HT-29 (cell line): ENCODE results near the gene GSTM1. TPM values are rescaled to one million over a fixed set of nuclear protein-coding genes. Genes with fewer than 3 reads are reported as not detected.
"Not testable (repeated sequence)": the region's sequence is repeated elsewhere in the genome, so short reads cannot be mapped to it uniquely, and the experiment has no call there.

Experiments used
- DNase-seq: peaks from one replicate; pipeline ENCODE4 v3.0.0-alpha.2; 2015; ENCODE audit warnings: low spot score
- total RNA-seq: library from RNA; depleted of rRNA; stranded (reverse); fragments of >200 nt; shearing (Covaris generic); gene quantifications from 2 replicates; pipeline ENCODE4 v1.2.3, GENCODE V29; 2014

Gene GSTM1
- total RNA-seq, 1 experiment from 2014 or later, result not detected

DNA sequence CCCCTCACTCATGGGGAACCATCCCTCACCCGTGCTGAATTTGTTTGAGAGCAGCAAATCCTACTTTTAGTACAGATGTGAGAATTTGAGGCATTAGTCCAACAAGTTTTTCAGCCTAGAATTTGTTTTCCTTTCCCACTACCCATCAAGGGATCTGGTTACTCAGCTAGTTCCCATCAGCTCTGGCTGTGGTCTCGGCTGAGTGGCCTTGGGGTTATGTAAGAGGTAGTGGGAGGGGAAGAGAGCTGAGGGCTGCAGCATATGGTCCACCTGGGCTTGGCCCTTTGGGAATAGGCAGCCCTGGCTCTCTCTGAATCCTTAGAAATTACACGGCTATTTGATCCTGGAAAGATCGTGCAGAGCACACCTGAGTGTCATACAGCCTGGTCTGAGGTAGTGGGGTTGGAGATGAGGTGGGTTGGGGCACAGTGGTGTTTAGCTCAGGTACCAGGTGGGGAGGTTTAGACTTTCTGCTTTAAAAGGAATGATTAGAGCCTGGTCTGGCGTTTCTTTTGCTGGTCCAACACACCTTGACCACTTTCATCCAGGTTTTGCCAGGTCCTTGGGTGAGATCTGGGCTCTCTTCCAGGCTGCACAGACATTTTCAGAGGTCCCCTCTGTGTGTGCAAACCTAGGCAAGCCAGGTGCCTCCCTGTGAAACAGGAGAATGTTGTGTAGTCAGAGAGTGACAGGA is 27.5 kb upstream of the GSTM1 start:
- no peak for DNase-seq

DNA sequence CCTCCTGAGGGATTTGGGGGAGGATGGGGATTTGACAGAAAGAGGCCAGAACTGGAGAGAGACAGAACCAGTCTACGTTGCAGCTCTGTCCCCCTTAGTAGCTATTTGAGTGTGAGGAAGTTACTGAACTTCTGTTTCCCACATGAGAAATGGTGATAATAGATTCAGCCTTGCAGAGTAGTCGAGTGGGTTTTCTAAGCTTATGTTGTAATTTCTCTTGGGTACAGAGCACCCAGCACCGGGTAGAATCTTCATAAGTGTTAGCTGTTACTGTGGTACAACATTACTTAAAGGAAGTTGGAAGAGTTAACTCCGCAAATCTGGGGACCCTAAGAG is 27.0 kb upstream of the GSTM1 start:
- not testable (repeated sequence) for DNase-seq

DNA sequence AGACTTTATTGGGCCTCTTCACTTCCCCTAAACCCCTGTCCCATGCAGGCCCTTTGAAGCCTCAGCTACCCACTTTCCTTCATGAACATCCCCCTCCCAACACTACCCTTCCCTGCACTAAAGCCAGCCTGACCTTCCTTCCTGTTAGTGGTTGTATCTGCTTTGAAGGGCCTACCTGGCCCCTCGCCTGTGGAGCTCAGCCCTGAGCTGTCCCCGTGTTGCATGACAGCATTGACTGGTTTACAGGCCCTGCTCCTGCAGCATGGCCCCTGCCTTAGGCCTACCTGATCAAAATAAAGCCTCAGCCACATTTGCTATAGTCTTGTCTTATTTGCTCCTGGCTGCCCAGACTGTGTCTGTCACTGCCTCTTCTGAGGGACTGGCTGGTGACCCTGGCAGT is 26.2 kb upstream of the GSTM1 start:
- no peak for DNase-seq

DNA sequence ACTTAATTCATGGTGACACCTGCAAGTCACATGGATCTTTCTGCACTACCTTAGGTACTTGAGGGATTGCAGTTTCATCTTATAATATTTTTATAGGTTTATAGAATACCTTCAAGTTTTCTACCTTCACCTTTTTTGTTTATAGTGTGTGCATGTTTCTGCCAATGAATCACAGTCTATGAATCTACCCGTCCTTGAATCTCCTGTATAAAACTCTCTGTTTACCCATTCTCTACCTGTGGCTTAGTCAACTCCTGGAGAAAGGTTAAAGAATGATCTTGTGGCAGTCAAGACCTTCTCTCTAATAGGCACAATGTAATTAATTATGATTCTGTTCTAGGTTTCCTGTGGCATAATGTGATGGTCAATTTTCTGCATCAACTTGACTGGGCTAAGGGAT is 22.9 kb upstream of the GSTM1 start:
- DNase-seq, result no peak

DNA sequence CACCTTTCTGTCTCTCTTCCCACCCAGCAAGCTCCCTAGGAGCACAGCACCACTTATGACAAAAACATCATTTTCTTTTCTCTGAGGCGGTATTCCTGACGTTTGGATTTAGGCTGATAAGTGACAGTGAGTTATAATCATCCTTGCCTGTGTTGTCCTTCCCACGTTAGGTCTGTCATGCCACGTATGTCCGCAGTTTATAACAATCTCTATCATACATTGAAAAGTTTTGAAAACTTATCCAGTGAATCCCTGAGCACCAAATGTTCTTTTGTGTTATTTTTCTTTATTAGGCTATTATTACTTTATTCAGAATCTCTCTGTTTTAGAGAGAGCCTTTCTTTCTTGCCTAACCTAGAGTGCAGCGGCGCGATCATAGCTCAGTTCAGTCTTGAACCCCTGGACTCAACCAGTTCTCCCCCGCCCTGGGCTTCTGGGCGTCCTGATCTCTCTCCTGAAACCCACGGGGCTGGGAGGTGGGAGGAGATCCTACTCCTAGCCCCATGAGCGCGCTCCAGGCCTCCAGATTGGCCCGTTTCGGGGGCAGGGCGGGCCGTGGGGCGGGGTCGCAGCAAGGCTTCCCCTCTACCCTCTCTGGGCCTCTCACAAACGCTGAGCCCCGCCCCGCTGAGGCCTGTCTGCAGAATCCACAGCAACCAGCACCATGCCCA is 20.0 kb upstream of the GSTM1 start, which contains the start of gene GSTM2:
Gene GSTM2, plus strand, starts transcription at position 606 of the 671 bp plus-strand sequence. Its CDS starts 59 bp downstream, at position 665.
- DNase-seq, result no peak

DNA sequence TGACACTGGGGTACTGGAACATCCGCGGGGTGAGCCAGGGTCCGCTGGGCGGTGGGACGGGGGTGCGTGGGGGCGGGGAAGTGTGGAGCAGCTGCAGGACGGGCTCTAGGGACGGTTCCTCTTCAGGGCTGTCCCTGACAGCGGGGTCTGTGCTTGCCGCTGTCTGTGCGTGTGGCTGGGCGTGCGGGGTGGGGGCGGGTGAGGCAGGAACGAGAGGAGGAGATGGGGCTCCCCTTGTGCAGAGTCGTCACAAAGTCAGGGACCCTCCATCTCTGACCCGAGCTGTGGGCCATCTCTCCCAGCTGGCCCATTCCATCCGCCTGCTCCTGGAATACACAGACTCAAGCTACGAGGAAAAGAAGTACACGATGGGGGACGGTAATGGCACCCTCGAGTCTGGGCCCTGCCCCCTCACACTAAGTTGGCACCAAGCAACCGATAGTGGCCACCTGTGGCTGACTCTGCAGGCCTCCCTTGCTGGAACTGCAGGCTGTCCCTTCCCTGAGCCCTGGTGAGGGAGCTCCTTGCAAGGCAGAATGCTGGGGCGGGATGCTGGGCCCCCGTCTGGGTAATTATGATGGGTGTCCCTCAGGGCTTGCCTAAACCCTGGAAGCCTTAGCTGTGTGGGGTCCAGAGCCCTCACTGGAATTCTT is 19.4 kb upstream of the GSTM1 start:
- no peak for DNase-seq

DNA sequence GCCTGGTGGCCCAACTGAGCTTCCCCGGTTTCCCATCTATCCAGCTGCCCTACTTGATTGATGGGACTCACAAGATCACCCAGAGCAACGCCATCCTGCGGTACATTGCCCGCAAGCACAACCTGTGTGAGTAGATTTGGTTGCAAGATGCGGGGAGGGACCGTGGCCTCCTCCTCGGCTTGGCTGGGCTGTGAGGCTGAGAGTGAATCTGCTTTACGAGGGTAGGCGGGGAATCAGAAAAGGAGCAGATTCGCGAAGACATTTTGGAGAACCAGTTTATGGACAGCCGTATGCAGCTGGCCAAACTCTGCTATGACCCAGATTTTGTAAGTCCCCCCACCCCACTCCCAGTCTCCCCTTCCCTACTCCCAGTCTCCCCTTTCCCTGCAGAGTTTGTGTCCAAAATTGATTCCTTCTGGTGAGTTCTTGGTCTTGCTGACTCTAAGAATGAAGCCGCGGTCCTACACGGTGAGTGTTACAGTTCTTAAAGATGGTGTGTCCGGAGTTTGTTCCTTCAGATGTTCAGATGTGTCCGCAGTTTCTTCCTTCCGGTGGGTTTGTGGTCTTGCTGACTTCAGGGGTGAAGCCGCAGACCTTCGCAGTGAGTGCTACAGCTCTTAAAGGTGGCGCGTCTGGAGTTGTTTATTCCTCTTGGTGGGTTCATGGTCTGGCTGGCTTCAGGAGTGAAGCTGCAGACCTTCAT is 18.2 kb upstream of the GSTM1 start:
- DNase-seq, result no peak

DNA sequence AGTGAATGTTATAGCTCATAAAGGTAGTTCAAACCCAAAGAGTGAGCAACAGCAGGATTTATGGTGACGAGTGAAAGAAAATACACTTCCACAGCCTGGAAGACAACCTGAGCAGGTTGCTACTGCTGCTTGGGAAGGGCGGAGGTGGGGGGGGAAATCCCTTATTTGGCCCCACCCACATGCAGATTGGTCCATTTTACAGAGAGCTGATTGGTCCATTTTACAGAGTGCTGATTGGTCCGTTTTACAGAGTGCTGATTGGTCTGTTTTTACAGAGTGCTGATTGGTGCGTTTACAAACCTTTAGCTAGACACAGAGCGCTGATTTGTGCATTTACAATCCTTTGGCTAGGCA is 17.7 kb upstream of the GSTM1 start:
- DNase-seq, result not testable (repeated sequence)

DNA sequence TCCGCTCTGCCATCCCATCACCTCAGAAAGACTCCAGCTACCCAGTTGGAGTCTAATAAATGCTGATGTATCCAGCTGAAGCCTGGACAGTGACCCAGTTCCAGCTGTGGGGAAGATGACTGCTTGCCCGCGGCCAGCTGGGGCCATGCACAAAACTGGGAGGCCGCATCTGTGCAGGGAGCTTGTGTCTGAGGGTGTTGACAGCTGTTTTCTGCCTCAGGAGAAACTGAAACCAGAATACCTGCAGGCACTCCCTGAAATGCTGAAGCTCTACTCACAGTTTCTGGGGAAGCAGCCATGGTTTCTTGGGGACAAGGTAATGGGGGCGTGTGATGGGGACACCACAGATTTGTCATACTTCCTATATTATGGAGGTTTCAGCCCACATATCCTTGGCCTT is 16.6 kb upstream of the GSTM1 start:
- DNase-seq, result no peak

DNA sequence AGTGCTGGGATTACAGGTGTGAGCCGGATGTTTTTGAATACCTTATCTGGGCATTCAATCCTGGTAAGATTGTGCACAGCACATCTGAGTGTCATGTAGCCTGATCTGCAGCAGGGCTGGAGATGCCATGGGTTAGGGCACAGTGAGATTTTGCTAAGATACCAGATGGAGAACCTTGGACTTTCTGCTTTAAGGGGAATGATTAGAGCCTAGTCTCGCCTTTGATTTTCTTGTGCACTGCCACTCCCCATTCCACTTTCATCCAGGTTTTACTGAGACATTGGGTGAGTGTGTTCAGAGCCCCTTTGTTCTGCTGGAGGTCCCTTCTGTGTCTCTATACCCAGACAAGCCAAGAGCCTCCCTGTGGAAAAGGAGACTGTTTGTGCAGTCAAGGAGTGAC is 13.8 kb upstream of the GSTM1 start:
- not testable (repeated sequence) for DNase-seq

DNA sequence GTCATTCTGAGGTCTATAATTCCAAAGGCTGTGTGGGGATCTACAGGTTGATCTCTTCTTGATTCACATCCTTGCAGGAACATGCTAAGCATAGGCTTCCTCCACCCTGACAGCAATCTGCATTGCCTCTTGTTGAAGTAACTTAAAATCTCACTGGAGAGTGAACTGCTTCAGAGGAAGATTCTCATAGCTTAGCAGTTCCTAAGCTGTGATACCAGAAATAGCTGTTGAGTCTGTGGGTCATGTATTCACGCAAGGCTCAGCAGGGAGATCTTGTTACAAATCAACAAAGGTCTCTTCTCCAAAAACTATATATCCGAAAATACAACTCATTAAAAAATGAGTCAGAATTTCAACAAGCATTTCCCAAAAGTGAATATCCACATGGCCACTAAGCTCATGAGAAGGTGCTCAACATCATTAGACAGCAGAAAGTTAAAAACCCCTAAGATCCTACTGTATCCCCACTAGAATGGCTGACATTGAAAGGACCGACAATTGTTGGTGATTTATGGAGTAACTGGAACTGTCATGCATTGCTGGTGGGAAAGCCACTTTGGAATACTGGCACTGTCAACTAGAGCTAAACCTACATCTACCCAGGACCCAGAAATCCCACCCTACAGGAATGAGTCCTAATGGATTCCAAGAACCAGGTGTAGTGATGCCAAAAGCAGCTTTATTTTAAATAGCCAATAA is 10.8 kb upstream of the GSTM1 start:
- not testable (repeated sequence) for DNase-seq

DNA sequence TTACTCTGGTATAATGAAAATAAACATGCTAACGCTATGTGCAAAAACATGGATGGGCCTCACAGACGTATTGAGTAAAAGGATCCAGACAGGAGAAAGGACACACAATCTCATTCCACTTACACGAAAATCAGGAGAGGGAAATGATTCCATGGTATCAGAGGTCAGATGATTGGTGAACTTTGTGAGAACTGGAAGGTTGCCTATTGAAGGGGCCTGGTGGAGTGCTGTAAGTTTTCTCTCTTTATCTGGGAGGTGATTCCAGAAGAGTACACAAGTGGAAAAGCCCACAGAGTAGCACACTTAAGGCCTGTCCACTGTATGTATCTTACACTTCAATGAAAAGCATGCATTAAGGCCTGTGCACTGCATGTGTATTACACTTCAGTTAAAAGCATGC is 10.2 kb upstream of the GSTM1 start:
- no peak for DNase-seq

DNA sequence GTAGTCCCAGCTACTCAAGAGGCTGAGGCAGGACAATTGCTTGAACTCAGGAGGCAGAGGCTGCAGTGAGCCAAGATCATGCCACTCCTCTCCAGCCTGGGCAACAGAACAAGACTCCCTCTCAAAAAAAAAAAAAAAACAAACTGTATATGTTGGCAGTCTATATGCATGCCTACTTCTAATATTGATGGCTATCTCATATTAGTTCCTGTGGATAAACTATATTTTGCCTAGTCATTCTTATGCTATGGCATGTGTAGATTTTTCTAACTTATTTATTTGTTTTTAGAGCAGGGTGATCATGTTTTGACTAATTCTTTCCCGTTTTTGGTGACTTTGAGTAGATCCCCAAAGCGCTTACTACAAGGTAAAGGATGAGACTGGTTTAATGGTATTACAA is 9.0 kb upstream of the GSTM1 start:
- DNase-seq, result not testable (repeated sequence)

DNA sequence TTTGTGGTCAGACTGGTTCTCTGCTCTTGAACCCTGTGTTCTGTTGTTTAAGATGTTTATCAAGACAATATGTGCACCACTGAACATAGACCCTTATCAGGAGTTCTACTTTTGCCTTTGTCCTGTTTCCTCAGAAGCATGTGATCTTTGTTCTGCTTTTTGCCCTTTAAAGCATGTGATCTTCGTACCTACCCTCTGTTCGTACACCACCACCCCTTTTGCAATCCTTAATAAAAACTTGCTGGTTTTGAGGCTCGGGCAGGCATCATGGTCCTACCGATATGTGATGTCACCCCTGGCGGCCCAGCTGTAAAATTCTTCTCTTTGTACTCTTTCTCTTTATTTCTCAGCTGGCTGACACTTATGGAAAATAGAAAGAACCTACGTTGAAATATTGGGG is 2.8 kb upstream of the GSTM1 start:
- not testable (repeated sequence) for DNase-seq

DNA sequence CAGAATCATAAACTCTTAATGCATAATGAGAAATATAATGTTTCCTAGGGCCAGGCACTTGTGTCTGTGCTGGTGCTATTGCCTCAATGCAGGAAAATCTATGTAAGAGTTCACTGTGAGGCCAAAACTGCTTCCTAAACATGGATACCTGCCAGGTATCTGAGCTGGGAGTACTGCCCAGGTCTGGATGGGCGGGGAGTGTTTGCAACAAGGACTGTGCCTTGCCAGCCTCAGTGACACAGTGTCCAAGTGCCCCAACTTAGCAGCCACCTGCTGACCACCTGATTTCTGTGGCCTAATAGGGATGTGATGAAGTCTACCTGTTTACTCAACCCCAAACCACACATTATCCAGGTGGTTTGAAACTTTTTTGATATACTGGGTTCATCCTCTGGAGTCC is 2.2 kb upstream of the GSTM1 start:
- not testable (repeated sequence) for DNase-seq

DNA sequence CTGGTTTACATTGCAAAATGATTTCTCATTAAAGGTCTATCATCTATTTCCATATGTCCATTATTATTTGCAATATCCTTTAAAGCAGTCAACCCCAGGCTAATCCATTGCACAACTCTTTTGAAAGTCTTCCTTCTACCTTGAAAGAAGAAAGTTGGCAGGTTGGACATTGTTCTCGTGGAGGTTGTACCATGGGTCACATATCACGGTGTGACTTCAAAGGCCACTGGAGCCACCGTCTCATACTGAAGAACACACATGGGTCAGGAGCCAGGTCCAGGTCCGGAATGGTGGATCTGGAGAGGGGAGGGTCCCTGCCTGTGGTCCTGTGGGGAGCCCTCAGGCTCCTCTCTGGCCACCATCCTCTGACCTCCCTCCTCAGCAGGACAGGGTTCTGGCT is 1.7 kb upstream of the GSTM1 start:
- not testable (repeated sequence) for DNase-seq

DNA sequence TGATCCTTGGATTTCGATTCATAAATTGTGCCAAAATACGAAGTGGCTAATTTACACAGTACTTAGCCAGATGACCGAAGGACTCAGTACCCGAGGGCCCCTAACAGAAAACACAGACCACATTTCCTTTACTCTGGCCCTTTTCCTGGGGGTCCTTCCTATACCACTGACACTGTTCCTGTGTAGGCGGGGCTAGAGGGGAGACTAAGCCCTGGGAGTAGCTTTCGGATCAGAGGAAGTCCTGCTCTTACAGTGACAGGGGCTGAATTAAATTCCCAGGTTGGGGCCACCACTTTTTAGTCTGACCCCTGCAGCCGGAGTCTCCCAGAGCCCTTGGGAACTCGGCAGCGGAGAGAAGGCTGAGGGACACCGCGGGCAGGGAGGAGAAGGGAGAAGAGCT is 508 bp upstream of the GSTM1 start:
- not testable (repeated sequence) for DNase-seq

DNA sequence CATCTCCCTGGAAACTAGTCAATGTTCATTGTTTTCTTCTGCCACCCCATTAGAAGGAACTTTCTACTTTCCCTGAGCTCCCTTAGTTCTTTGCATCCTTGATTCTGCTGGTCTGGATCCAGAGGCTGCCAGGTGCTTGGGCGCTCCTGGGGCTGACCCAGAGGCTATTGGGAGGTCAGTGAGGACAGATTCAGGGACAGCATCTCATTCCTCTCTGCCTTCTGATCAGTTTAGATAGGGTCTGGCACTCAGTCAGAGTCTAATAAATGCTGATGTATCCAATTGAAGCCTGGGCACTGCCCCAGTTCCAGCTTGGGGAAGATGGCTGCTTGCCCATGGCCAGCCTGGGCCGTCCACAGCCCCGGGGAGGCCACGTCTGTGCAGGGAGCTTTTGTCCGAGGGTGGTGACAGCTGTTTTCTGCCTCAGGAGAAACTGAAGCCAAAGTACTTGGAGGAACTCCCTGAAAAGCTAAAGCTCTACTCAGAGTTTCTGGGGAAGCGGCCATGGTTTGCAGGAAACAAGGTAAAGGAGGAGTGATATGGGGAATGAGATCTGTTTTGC is 2.3 kb downstream of the GSTM1 start:
- DNase-seq, result no peak

DNA sequence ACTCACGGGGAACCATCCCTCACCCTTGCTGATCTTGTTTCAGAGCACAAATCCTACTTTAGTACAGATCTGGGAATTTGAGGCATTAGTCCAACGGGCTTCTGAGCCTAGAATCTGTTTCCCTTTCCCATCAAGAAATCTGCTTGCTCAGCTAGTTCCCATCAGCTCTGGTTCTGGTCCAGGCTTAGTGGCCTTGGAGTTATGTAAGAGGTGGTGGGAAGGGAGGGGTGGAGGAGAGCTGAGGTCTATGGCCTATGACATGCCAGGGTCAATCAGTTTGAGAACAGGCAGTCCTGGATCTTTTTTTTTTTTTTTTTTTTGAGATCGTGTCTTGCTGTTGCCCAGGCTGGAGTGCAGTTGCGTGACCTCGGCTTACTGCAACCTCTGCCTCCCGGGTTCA is 4.1 kb downstream of the GSTM1 start:
- DNase-seq, result no peak

DNA sequence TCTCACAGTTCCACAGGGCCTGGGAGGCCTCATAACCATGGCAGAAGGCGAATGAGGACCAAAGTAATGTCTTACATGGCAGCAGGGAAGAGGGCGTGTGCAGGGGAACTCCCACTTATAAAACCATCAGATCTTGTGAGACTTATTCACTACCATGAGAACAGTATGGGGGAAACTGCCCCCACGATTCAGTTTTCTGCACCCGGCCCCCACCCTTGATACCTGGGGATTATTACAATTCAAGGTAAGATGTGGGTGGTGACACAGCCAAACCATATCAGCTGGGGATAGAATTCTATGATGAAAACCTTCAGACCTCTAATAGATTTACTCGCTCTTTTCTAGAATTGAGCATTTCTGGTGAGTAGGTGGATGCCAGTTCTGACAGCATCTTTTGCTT is 6.8 kb downstream of the GSTM1 start:
- DNase-seq, result not testable (repeated sequence)

DNA sequence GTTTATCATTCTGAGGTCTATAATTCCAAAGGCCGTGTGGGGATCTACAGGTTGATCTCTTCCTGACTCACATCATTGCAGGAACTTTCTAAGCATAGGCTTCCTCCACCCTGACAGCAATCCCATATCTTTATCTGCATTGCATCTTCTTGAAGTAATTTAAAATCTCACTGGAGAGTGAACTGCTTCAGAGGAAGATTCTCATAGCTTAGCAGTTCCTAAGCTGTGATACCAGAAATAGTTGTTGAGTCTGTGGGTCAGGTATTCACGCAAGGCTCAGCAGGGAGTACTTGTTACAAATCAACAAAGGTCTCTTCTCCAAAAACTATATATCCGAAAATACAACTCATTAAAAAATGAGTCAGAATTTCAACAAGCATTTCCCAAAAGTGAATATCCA is 7.5 kb downstream of the GSTM1 start:
- DNase-seq, result not testable (repeated sequence)
